Nucleus accumbens (tissue), 56 donors: ENCODE measurements around the gene CCDC102B.
A peak's percentile ranks its signal among the peaks of the same experiment; 100 is the strongest.
"Not testable (repeated sequence)": the region's sequence is repeated elsewhere in the genome, so short reads cannot be mapped to it uniquely, and the experiment has no call there.

Experiments
- DNase-seq, 56 donors: peaks; one replicate each; lab custom pipeline; 2025; lab: John Stamatoyannopoulos, UW

Gene CCDC102B

DNA sequence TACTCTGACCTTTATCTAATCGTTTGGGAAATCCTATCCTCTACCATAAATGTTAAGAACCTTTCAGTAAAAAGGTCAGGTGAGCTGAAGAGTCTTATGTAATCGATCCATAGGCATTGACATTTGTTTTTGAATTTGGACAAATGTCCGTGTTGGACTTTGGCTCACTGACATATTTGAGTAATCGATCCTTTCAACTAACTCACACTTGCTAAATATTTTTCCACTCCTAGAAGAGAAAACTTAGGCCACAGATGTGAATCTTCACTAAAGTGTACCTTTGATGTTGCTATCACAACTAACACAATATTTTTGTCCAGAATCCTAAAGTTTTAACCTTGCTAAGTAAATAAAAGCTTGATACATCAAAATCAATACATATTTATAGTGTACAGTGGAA, 89.5 kb downstream of the CCDC102B start:
- no peak for DNase-seq

DNA sequence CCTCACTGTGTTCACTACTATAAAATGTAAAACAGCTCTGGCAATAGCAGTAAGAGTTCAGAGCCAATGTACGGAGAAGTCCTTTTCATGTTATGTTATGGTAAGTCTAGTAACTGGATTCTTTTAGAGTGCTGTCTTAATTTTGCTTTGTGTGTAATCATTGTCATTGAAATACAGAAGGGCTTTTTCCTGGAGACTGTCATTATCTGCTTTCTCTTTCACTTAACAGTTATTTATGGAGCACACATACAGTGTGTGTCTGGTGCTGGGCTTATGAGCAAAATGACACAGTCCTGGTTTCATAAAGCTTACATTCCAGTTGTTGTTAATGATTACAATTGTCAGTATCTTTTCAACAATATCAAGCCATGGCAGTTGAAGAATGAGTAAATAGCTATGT, 95.5 kb downstream of the CCDC102B start:
- DNase-seq: no peak

DNA sequence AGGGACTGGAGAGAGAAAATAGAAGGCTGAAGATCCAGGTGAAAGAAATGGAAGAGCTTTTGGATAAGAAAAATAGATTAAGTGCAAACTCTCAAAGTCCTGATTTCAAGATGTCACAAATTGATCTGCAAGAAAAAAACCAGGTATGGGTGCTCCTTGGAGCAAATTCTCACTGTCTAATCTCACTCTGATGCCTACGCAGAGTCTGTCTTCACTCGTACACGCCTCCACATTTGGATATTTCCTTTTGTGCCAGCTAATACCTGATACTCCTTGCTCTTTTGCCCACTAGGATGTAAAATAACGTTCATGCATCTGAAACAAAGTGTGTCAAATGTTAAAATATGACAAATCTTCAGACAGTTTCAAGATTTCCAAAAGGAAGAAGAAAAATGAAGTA, 99.4 kb downstream of the CCDC102B start:
- DNase-seq: peak in 7 of 56 donors; percentile 0 to 24 (median 4)

DNA sequence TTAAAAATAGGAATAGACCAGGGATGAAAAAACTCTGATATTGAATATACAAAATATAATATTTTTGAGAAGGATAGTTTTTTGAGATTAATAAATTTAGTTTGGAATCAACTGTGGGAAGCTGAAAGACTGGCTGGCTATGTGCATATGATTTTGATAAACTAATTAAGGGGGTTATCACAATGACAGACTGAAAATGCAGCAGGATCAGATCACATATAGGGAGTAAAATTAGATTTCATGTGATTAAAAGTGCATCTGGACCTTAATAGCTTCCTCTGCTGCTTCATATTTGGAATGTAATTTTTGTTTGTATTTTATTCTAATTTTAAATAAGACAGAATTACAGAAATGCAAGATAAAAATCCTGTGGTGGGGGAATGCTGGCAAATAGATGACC, 111.7 kb downstream of the CCDC102B start:
- DNase-seq: no peak

DNA sequence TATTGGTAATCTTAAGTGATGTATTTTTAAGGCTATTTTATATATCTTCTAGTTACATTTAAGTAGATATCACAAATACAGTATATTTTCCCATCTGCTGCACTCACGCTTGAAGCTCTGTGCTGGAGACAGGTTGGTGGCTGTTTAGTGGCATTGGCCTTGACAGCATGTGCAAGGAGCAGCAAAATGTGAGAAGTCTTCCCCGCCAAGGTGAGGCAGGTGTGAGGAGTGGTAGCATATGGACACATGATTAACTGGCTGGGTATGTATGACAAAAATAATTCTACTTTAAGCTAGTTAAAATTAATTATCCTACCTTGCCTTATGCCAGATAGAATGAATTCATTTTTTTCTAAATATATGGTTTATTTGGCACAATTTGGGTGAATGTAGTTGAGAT, 117.2 kb downstream of the CCDC102B start:
- DNase-seq: no peak

DNA sequence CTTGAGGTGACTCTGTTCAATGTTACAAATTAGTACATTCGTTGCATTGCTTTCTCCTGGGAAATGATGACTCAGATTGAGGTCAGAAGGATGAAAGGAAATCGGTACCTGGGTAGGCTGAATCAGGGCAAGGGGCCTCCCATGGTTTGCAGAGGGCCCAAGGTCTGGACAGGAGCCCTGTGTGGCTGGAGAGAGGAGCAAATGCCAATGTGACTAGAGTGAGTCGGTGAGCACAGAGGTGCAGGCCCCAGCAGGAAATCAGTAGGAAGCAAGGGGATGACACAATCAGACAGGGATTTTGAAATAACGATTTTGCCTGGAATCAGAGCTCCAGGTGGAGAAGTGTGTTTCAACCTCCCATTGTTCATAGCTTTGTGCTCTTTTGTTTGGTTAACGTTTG, 118.9 kb downstream of the CCDC102B start:
- DNase-seq: no peak

DNA sequence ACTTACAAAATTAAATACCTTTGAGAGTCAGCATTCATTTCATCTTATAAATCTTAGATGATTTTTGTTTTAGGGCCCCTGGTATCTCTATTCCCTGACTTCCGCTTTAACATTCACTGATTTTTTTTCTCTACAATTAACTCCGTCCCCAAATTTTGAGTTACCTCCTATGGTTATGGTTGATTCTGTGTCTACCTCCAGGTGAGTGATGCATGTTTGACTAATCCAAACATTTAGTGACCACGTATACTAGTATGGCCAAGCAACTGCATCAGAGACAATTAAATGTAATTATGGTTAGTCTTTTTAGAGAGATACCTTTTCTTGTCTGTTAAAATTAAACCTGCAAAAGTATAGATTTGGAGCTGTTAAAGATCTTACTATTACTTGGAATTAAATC, 120.3 kb downstream of the CCDC102B start:
- no peak for DNase-seq

DNA sequence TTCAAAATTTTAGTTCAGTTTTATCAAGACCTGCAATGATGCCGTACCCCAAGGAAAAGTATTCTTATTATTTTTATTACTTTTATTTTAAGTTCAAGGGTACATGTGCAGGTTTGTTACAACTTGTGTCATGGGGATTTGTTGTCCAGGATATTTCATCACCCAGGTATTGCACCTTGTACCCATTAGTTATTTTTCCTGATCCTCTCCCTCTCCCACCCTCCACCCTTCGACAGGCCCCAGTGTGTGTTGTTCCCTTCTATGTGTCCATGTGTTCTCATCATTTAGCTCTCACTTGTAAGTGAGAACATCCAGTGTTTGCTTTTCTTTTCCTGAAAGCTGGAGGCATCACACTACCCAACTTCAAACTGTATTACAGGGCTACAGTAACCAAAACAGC, 122.0 kb downstream of the CCDC102B start:
- no peak for DNase-seq

DNA sequence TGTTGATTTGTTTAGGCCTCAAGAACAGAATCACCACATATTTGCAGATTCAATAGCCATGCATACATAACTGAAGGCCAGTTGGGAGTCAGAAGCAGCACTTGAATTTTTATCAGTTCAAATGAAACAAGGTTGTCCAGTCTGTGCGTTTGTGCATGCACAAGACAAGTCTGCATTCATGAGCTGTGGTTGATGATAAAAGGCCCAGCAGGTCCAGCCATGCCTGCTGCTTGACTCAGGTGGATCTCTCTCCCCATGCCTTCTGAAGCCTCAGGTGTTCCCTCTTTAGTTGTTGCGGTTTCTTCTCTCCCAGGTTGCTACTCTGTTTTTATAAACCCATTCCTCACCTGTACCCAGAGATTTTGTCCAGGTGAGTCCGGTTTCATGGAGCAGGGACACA, 124.5 kb downstream of the CCDC102B start:
- DNase-seq: no peak

DNA sequence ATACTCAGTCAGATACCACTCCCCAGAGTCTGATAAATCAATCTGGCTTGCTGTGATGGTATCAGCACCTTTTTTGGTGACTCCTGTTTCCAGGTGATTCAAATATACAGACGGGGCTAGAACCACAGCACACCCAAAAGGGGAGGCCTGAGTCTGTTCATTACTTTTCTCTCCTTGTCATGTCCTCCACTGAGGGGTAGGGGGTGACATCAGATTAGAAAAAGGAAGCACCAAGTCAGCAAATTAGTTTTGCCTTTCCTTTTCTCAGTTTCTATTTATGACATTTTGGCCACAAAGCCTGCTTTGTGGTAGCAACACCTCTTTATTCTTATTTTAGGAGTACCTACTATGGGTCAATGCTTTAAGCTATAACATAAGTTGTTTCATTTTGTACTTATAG, 127.4 kb downstream of the CCDC102B start:
- no peak for DNase-seq

DNA sequence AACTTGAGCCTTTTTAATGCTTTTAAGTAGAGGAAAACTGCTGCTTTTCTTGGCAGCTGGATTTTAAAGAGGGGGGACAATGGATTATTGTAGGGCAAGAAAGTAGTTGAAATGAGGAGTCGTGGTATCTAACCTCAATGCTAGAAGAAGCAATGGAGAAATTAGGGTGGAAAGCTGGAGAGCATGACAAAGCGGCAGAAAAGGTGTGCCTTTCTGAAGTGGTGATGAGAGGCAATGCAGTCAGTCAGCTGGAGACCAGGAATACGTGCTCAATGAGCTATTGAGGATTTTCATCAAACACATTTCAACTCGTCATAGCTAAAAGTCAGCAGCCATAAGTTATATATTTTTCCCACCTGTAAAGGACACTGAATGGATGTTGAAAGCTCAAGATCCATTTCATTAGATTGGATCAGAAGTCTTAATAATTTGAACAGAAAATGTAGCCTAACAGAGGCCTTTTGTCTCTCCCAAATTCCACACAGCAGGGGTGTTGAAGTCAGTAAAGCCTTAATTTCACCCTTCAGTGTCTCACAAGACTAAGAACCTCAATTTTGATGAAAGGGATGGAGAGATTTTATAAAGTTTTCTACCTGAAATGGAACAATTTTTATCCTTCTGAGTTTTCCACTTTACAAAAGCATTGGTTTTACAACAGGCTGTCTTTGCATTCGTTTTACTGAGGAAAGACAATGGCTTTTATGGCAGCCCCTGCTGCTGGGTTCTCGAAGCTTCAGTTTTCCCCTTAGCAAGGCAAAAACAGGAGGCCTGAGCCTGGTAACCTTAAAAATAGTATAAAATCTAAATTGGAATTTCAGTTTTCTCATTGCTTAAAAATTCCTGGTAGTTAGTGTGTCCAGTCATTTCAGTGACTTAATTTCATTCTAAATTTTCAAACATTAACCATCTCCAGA, 131.1 kb downstream of the CCDC102B start:
- no peak for DNase-seq

DNA sequence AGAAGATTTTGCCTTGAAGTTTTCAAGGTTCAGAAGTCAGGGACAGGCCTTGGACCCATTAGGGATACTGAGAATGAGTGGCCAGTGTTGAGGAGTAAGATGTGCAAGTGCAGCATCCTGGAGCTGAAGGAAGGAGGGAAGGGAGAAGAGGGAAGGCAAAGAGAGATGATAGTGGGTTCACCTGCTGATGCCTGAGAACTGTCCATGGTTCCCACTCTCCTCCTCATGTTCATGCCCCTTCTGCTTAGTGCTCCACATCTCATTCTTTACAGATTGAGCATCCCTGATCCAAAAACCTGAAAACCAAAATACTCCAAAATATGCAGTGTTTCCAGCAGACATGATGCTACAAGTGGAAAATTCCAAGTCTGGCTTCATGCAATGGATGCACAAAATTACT, 137.8 kb downstream of the CCDC102B start:
- DNase-seq: no peak

DNA sequence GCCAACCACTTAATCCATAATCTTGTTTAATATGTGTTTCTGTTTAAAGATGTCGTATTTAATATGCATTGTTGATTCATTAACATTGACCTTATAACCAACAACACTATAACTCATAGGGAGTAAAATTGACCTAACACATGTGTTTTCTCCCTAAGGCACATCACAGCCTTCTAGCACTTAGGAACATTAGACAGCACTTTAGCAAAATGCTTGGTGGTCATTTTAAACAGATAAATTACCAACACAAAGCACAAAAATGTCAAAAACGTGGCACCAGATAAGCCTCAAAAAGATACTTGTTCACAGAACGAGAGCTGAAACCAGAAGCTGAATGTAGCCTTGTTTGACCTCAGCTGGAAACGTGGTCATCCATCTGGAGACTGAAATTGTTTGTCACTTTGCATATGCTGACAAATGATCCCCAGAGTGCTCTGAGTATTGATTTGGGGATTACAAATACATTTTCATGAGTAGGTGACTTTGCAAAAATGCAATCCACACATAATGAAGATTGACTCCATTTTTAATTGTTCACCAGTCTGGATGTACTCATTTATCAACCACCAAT, 139.2 kb downstream of the CCDC102B start:
- DNase-seq: no peak

DNA sequence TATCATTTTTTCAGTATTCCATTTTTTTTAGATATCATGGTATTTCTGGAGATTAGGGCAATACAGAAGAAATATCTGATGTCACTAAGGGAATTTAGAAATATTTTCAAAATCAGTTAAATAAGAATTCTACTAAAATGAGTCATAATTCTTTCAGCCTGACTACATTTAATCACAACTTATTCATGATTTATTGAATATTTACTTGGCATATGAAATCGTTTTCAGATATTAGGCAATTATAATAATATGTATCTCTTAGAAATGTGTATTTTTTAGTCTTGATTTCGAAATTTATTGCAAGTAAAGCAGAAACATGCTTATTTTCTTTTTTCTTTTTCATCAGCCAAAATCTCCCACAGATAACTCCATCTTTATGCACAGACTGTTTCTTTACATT, 142.2 kb downstream of the CCDC102B start:
- no peak for DNase-seq

DNA sequence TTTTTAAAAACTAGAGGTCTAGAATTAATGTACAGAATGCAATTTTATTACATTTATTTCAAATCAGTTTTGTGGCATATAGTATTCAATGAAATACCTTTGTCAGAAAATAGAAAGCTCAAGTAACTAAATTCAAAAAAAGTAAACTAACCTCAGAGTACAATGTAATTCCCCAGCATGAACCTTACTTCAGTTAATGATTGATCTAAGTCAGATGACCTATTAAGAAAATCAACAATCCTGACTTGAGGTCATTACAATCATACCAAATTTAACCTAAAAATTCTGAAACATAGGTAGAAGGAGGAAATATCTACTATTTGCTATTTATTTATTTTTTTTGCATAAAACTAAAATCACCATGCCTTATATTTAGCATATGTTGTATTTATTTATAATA, 142.9 kb downstream of the CCDC102B start:
- DNase-seq: no peak

DNA sequence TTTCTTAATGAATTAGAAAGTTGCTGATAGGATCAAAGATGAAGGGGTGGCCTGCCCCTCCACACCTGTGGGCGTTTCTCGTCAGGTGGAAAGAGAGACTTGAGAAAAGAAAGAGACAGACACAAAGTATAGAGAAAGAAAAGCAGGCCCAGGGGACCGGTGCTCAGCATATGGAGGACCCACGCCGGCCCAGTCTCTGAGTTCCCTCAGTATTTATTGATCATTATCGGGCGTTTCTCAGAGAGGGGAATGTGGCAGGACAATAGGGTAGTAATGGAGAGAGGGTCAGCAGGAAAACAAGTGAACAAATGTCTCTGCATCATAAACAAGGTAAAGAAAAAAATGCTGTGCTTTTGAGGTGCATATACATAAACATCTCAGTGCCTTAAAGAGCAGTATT, 144.3 kb downstream of the CCDC102B start:
- no peak for DNase-seq

DNA sequence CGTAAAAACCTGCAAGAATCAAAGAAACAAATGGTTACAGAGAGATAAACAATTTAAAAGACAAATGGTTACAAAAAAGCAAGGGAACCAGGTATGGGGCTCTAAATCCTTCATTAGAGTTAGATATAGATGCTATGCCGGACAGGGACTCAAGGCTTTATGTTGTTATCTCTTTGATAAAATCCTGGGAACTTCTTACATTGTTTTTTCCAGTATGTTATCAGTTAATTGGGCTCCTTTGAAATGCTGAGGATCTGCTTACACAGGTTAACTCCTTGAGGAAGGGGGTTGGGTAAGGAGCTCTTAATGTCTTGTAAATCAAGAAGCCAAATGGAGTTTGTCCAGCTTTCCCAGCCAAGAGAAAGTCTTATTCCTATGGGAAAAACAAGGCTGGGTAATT, 146.0 kb downstream of the CCDC102B start:
- not testable (repeated sequence) for DNase-seq

DNA sequence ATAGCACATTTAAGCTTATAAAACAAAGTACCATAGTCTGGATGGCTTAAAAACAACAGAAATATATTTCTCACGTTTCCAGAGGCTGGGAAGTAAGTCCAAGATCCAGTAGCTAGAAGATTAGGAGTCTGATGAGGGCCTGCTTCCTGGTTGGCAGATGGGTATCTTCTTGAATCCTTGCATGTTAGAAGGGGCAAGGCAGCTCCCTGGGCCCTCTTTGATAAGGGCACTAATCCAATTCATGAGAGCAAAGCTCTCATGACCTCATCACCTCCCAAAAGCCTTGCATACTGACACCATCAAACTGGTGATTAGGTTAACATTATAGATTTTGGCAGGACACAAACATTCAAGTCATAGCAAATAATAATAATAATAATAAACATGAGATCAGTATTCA, 146.4 kb downstream of the CCDC102B start:
- DNase-seq: no peak

DNA sequence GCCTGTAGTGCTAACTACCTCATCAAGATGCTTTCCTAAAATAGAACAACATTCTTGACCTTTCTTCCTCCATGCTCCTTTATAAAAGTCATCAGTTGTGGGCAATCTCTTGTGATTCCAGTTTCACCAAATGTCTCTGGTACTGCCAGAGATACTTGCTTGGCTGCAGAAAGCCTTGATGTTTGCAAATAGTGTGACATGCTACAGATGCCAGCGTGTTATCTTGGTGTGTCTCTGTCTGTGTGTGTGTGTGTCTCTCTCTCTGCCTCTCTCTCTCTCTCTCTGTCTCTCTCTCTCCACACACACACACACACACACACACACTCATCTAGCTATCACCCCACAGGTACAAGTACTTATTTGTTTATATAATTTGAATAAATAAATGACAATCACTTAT, 146.9 kb downstream of the CCDC102B start:
- no peak for DNase-seq

DNA sequence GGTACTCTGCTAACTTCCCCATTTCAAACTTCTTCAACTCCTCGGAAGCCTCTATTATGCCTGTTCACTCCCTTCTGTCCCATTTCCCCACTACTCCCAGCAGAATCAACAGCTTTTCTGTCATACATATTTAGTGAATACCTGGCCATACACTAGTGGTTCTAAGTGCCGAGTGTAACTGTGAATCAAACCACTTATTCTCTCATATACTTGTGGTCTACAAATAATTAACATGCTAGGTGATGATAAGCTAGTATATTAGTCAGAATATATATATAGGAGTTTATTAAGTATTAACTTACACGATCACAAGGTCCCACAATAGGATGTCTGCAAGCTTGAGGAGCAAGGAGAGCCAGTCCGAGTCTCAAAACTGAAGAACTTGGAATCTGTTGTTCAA, 150.7 kb downstream of the CCDC102B start:
- DNase-seq: no peak

DNA sequence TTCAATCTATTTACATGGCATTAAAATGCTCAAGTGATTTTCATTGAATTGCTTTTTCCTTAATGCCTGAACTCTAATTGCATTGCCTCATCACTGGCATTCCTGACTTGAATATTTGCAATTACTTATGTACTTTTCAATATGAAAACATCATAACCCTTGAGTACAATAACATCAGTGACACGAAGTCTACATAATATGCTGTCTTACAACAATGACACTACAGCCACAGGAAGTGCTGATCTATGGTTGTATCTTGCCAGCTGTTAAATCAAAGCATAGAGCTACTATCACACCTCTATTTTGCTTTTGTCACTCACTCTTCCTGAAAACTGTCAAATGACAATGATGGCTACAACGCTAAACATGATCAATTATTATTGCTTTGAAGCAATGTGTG, 156.9 kb downstream of the CCDC102B start:
- no peak for DNase-seq

DNA sequence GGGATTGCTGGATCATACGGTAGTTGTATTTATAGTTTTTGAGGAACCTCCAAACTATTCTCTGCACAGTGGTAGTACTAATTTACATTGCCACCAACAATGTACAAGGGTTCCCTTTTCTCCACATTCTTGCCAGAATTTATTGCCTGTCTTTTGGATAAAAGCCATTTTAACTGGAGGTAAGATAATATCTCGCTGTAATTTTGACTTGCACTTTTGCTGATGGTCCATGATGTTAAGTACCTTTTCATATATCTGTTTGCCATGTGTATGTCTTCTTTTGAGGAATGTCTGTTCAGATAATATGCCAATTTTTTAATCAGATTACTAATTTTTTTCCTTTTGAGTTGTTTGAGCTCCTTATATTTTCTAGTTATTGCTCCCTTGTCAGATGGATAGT, 158.8 kb downstream of the CCDC102B start:
- DNase-seq: no peak
